Fibroblast of lung (primary cell): Measurements from ENCODE around the gene COMP.

Source experiments
- CTCF ChIP-seq, 2 donors: IDR thresholded peaks in 1 of 2; conservative IDR thresholded peaks in 1 of 2; 1 replicate in 1 of 2; 2 replicates in 1 of 2; pipeline ENCODE4 v1.5.1; 2011 to 2012; ENCODE audit warnings: low read length in 2 of 2, control low read depth in 1 of 2, inconsistent platforms in 1 of 2, low read depth in 1 of 2, mild to moderate bottlenecking in 1 of 2
- EZH2 ChIP-seq: IDR thresholded peaks from 2 replicates; pipeline ENCODE4 v1.5.1; 2012; ENCODE audit warnings: low read length, control low read depth, mild to moderate bottlenecking; ENCODE audit errors: missing control alignments

- no peak for TF ChIP-seq EZH2
- no peak for TF ChIP-seq CTCF (conservative IDR thresholded peaks at IDR 0.05 in 1 of 2, IDR thresholded peaks at IDR 0.05 in 1 of 2; ENCODE audit: low read depth in 1 of 2, low read length in 2 of 2)
These were observed 8.4 kb downstream of the COMP start for GRCh38 chr19:18782559-18783225.
